Activated CD4-positive, alpha-beta T cell treated with anti-CD3 and anti-CD28 coated beads for 36 hours (primary cell): Measurements from ENCODE around the gene DHCR24. TPM values are rescaled to one million over a fixed set of nuclear protein-coding genes. Genes with fewer than 3 reads are reported as not detected.

Source experiments
- ATAC-seq: fragments of 200-7000 bp; cut with Tn5 transposase; one replicate; pipeline ENCODE4 v1.10.0; 2021; ENCODE audit warnings: mild to moderate bottlenecking, moderate library complexity
- CTCF ChIA-PET: fragments of 350-600 bp; sonication (Branson Sonifier 250); formaldehyde crosslinking; loops from one replicate; lab custom pipeline; 2021; ENCODE audit warnings: antibody characterized with exemption; lab: Charles Lee
- POLR2A ChIA-PET: fragments of 350-600 bp; sonication (Branson Sonifier 250); formaldehyde crosslinking; loops from one replicate; lab custom pipeline; 2021; ENCODE audit warnings: antibody characterized with exemption, inconsistent platforms; lab: Charles Lee
- DNase-seq: peaks from one replicate; pipeline ENCODE4 v3.0.0-alpha.2; 2020
- H3K27ac Mint-ChIP-seq: one replicate; pipeline ENCODE4 v1.8.0; 2021; ENCODE audit warnings: mixed read lengths
- H3K27me3 Mint-ChIP-seq: one replicate; pipeline ENCODE4 v1.8.0; 2021; ENCODE audit warnings: mixed read lengths
- H3K36me3 Mint-ChIP-seq: one replicate; pipeline ENCODE4 v1.8.0; 2021; ENCODE audit warnings: low read depth, mixed read lengths
- H3K4me1 Mint-ChIP-seq: one replicate; pipeline ENCODE4 v1.8.0; 2021; ENCODE audit warnings: mixed read lengths
- H3K4me3 Mint-ChIP-seq: one replicate; pipeline ENCODE4 v1.8.0; 2021; ENCODE audit warnings: mild to moderate bottlenecking, moderate library complexity, mixed read lengths
- H3K9me3 Mint-ChIP-seq: one replicate; pipeline ENCODE4 v1.8.0; 2021; ENCODE audit warnings: low read depth, mixed read lengths
- intact Hi-C, 2 experiments: fragments of 100-400 bp; cut with DNase I in 1 of 2; cut with micrococcal nuclease in 1 of 2; formaldehyde crosslinking; loops; one replicate each; pipeline versions ENCODE4 v1.14.2 to v1.15.1; 2022 to 2024; cut with DNase I, micrococcal nuclease
- total RNA-seq, 2 experiments: library from RNA; stranded (reverse); gene quantifications; one replicate each; pipeline ENCODE4 v1.2.3, GENCODE V29; 2021

Gene DHCR24
- total RNA-seq, 2 experiments from 2014 or later: 78.4 to 80.6 TPM

DNA sequence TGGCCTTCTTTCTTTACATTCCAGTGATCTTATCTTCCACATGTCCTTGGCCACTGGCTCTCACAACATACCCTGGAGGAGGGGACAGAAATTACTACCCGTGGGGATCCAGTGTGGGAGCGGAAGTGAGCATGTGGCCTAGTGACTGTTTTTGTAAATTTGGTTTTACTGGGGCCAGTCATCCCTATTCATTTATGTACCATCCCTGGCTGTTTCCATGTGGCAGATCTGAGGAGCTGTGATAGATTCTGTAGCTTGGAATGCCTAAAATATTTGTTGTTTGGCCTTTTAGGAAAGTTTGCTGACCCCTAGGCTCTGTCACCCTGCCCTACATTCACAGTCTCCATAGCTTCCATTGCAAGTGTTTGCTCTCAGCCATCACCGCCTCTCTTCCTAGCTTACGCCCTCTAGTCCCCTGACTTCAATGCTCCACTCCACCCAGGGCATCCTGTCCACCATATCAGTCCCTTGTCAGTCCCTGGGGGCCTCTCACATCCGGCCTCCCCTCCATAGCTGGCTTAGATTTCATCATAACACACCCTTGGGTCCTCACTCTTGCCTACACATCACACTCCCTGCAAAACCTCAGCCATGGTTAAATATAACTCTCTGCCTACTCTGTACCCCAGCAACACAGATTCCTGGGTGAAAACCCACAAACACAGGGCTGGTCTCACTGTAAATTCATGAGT, 25.8 kb downstream of the DHCR24 start:
- CTCF ChIA-PET: no interaction called here
- intact Hi-C loops: no loop called here
- Mint-ChIP-seq H3K4me1 (no peaks in the 10 kb centered on the region), H3K9me3 (no peaks in the 10 kb centered on the region), H3K27ac (no peak overlapping the region), H3K27me3 (no peaks in the 10 kb centered on the region), H3K4me3 (no peak overlapping the region), H3K36me3 (peaks cover 44% of the 10 kb centered on the region)
- POLR2A ChIA-PET: no interaction called here
- DNase-seq (no peak), ATAC-seq (no peak)

DNA sequence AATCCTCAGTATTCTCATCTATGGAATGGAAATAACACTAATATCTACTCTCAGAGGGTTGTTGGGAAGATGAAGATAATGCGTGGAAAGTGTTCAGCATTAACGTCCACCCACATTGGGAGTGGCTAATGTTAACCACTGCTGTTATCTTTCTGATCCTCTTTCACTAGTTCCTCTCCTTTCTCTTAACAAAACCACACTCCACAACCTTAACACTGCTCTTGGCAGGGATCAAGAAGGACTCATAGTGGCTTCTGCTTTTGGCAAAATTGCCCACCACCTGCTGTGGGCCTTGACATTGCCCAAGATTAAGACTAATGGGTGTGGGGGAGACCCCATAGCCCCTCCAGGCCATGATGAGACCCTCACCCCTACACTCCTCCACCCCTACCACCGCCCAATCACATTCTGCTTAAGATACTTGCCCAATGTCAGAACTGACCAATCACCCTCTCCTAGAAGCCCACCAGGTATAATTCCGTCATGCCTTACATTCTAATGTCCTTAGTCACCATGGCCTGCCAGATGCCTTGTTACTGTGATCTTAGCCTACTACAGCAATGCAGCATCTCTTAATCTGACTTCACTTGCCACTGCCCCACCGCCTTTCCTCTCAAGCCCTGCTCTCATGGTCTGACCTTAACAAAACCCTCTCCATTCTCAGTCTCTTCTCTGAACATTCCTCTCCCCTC, 27.1 kb downstream of the DHCR24 start:
- Mint-ChIP-seq H3K9me3 (no peaks in the 10 kb centered on the region), H3K27ac (no peak overlapping the region), H3K27me3 (no peaks in the 10 kb centered on the region), H3K36me3 (peaks cover 40% of the 10 kb centered on the region), H3K4me1 (no peaks in the 10 kb centered on the region), H3K4me3 (no peak overlapping the region)
- ATAC-seq (no peak), DNase-seq (no peak)
- intact Hi-C loops: no loop called here
- CTCF ChIA-PET: no interaction called here
- POLR2A ChIA-PET: no interaction called here

DNA sequence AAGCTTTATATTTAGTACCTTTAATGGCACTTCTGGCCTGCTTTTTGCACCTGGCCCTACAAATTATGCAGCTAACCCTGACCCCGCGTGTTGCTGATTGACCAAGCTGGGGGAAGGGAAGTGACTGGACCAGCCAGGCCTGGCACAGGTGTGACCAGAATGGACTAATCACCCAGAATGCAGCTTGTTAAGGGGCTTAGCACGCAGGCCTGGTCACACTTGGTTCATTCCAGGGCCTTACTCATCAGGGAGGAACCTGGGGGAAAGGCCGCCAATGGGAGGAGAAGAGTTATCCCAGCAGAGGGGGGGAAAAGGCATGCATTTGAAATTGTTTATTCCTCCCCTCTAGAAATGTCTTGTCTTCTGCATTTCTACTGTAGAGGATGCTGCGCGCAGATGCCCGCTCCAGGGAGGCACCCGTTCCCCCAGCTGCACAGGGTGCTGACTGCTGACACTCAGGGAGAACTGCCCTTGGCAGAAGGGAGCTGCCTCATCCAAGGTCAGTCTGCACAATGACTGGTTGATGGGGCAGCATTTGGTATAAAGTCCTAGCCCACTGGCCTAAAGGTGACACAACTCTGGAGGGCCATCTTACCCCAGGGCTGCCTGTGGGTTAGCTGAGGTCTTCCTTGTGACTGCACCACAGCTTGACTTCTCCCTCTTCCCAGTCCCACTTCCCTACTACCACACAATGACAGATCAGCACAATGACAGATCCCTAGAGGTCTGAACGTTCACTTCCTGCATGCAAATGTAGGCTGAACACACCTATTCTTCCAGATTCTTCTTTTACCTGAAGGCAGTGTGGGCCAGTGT, 29.0 kb downstream of the DHCR24 start:
- Mint-ChIP-seq H3K27me3 (no peaks in the 10 kb centered on the region), H3K4me1 (no peaks in the 10 kb centered on the region), H3K27ac (no peak overlapping the region), H3K9me3 (no peaks in the 10 kb centered on the region), H3K36me3 (peaks cover 40% of the 10 kb centered on the region), H3K4me3 (no peak overlapping the region)
- ChIA-PET POLR2A (no interaction called here), CTCF (interaction anchor here (0.7 to 1.2 kb wide), 2 partner anchors 16 to 96 kb away, joined by 3 read pairs; no protein-coding TSS in a partner anchor)
- DNase-seq (no peak), ATAC-seq (no peak)
- intact Hi-C loops: no loop called here

DNA sequence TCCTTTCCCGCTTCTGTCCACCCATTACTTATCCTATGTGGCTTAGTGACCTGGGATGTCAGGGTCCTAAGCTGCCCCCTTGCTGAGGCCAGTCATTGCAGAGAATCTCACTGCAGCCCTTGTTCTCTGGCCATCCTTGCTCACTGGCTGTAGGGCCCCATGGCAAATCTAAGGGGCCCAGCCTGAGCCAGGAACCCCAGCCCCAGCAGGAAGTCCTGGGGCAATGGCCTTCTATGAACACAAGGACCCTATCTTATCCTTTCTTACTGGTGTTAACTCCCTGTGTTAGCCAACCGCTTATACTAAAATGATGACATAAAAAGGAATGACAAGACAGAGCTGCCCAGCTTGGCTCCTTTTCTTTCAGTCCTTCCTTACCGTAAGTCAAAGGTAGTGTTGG, 29.9 kb downstream of the DHCR24 start:
- Mint-ChIP-seq H3K27me3 (no peaks in the 10 kb centered on the region), H3K4me1 (no peaks in the 10 kb centered on the region), H3K27ac (no peak overlapping the region), H3K4me3 (no peak overlapping the region), H3K36me3 (peaks cover 45% of the 10 kb centered on the region), H3K9me3 (no peaks in the 10 kb centered on the region)
- ATAC-seq: no peak
- CTCF ChIA-PET: interaction anchor here (0.7 to 1.2 kb wide), 2 partner anchors 17 to 95 kb away, joined by 3 read pairs; no protein-coding TSS in a partner anchor
- intact Hi-C loops: no loop called here
- no peak for DNase-seq
- POLR2A ChIA-PET: interaction anchor here (0.6 kb wide), 2 partner anchors 94 to 967 kb away, joined by 3 to 4 read pairs; no protein-coding TSS in a partner anchor

DNA sequence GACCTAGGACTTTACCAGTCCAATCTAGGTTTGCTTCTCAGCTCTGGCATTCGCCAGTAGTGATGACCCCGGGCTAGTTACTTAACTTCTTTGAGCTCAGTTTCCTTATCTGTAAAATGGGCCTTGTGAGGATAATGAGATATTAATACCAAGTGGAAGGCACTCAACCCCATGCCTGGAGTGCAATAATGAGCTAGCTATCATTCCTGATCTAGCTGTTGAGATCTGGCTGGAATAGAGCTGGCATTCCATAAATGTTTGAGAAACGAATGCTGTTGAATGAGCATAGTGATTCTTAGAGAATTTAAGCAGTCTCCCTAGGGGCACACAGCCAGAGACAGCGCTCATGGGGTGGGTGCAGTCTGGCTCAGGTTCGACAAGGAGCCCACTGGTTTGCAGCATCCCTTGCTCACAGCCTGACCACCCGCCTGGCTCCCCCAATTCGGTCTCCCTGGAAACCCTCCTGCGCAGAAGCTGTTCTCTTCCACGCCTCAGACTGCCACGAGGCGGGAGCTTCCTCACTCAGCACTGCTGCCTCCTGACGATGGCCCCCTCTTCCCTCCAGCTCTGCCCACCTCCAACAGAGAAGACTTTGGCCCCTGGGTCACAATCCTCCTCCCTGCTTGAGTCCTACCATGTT, 32.5 kb downstream of the DHCR24 start:
- peaks cover 43% of the 10 kb centered on the region for H3K36me3 Mint-ChIP-seq
- DNase-seq (no peak), ATAC-seq (no peak)
- intact Hi-C loops: no loop called here
- no peaks in the 10 kb centered on the region for H3K27me3 Mint-ChIP-seq
- H3K9me3 Mint-ChIP-seq: no peaks in the 10 kb centered on the region
- POLR2A ChIA-PET: no interaction called here
- H3K4me1 Mint-ChIP-seq: no peaks in the 10 kb centered on the region
- no peak overlapping the region for H3K4me3 Mint-ChIP-seq
- CTCF ChIA-PET: interaction anchor here (1.5 kb wide), 1 partner anchor 91 kb away, joined by 3 read pairs; no protein-coding TSS in a partner anchor
- H3K27ac Mint-ChIP-seq: no peak overlapping the region

DNA sequence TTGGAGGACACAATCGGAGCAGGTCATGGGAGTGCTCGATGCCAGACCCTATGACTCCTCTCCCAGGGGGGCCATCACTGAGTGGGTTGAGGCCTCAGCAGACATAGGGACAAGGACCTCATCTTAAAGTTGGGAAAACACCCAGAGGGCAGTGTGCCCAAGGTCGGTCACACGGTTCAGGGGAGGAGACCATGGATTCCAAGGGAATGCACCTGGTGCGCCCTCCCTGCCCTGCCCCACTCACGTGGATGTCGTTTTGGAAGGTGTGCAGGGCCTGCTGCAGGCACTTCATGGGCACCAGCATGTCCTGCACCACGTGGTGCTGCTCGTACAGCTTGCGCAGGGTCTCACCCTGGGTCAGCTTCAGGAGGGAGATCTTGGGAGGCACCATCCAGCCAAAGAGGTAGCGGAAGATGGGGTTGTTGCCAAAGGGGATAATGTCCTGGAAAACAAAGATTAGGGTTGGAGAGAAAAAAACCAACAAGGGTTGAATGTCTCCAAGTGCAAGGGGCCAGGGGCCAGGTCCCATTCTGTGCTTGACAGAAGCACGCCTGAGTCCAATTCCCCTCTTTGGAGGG, 33.1 kb downstream of the DHCR24 start:
- ChIA-PET CTCF (interaction anchor here (0.6 to 1.5 kb wide), 2 partner anchors 91 to 359 kb away, joined by 3 to 4 read pairs; no protein-coding TSS in a partner anchor), POLR2A (no interaction called here)
- Mint-ChIP-seq H3K36me3 (peaks cover 42% of the 10 kb centered on the region), H3K27ac (no peak overlapping the region), H3K4me1 (no peaks in the 10 kb centered on the region), H3K27me3 (no peaks in the 10 kb centered on the region), H3K4me3 (no peak overlapping the region), H3K9me3 (no peaks in the 10 kb centered on the region)
- ATAC-seq (no peak), DNase-seq (no peak)
- intact Hi-C loops: no loop called here

DNA sequence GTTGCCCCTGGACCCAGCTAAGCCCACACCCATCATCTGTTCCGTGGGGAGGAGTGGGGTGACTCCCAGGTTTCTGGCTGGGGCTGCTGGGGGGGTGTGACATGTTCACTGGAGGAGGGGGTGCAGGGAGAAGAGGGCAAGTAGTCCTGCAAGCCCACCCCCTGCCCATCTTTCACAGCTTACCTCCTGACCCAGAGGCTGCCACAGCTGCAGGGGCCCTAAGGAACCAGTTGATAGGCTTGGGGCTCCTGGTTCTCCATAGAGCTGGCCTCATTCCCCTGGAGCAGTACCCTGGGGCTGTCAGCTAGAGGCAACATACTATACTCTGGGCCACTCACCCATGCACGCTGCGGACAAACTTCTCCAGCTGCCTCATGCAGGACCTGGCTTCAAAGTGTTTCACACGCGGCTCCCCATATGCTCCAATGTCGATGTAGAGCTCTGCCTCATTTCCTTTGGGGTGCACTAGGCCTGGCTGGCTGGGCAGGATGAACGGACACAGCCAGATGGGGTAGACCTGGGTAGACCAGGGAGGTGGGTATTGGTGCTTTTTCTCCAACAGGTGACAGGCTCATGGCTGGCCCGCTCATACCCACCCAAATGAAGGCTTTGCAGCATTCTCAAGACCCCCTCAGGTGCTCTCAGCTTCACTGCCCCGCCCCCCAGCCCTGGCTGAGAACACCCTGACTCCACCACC, 33.8 kb downstream of the DHCR24 start:
- DNase-seq (no peak), ATAC-seq (no peak)
- POLR2A ChIA-PET: no interaction called here
- Mint-ChIP-seq H3K4me3 (no peak overlapping the region), H3K27me3 (no peaks in the 10 kb centered on the region), H3K36me3 (peaks cover 44% of the 10 kb centered on the region), H3K9me3 (no peaks in the 10 kb centered on the region), H3K4me1 (no peaks in the 10 kb centered on the region), H3K27ac (no peak overlapping the region)
- CTCF ChIA-PET: interaction anchor here (0.6 to 1.5 kb wide), 2 partner anchors 92 to 360 kb away, joined by 3 to 4 read pairs; no protein-coding TSS in a partner anchor
- intact Hi-C loops: no loop called here

DNA sequence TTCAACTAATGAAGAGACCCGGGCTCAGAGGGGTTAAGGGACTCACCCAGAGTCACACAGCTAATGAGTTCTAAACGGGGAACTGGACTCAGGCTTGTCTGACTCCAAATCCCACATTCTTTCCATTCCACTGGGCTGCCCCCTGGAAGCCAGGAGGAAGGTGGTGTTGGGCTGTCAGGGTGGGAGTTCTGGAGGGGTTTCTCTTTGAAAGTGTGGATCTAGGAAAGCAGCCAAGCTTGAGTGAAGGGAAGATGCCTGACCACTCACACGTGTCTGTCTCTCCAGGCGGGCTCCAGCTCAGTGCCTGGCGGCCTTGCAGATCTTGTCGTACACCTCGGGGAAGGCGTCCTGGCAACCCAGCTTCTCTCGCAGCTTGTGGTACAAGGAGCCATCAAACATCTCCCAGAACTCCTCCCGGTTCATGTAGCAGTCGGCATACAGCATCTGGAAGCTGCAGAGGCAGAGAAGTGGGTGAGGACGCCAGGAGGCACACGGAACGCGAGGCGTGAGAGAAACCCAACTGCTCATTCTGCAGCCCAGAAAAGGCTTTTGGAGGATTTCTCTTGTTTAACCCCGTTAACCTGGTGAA, 35.0 kb downstream of the DHCR24 start:
- ATAC-seq: no peak
- POLR2A ChIA-PET: no interaction called here

DNA sequence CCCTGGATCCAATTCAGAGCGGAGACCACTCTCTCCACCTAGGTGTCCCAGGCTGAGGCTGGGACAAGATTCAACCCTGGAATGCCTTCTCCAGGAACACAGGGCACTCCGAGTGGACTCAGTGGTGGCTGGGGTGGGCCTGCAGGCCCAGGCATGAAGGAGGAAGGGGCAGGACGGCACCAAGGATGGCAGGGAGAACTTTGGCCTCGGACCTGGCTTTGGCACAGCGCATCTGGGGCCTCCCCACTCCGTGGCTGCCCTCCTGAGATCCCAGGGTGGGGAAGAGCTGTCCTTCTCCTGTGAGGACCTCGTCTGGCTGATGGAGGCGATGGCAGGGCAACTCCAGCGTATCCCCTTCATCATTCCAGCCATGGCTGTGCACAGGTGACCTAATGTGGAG, 35.6 kb downstream of the DHCR24 start:
- Mint-ChIP-seq H3K27me3 (no peaks in the 10 kb centered on the region), H3K27ac (no peak overlapping the region), H3K9me3 (no peaks in the 10 kb centered on the region), H3K36me3 (peaks cover 44% of the 10 kb centered on the region), H3K4me3 (no peak overlapping the region), H3K4me1 (no peaks in the 10 kb centered on the region)
- CTCF ChIA-PET: no interaction called here
- no peak for DNase-seq
- intact Hi-C loops: no loop called here
- POLR2A ChIA-PET: no interaction called here
- no peak for ATAC-seq

More for the DNA sequence above, 35.0 kb downstream of the DHCR24 start:
- Mint-ChIP-seq H3K4me3 (no peak overlapping the region), H3K9me3 (no peaks in the 10 kb centered on the region), H3K27ac (no peak overlapping the region), H3K4me1 (no peaks in the 10 kb centered on the region), H3K36me3 (peaks cover 44% of the 10 kb centered on the region), H3K27me3 (no peaks in the 10 kb centered on the region)
- no peak for DNase-seq
- intact Hi-C loops: no loop called here
- CTCF ChIA-PET: no interaction called here

DNA sequence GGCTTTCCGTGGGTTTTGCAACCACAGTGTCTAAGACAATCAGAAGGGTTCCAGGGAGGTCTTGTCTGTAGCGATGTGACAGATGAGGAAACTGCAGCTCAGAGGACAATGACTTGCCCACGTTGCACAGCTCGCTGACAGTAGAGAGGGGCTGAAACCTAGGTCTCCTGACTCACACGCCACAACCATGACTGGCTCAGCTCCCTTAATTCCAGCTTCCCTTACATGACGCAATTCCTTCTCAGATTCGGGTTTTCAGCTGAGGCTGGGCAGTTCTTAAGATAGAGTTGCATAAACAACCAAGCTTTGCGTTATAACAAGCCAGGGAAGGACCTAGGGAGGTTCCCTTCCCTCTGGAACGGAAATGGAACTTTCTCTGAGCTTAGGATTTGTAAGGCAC, 36.3 kb downstream of the DHCR24 start:
- intact Hi-C loops: no loop called here
- no peak overlapping the region for H3K27ac Mint-ChIP-seq
- DNase-seq (no peak), ATAC-seq (no peak)
- no peak overlapping the region for H3K4me3 Mint-ChIP-seq
- no peaks in the 10 kb centered on the region for H3K9me3 Mint-ChIP-seq
- H3K36me3 Mint-ChIP-seq: peaks cover 44% of the 10 kb centered on the region
- CTCF ChIA-PET: no interaction called here
- no peaks in the 10 kb centered on the region for H3K27me3 Mint-ChIP-seq
- POLR2A ChIA-PET: no interaction called here
- no peaks in the 10 kb centered on the region for H3K4me1 Mint-ChIP-seq
